Caco-2 (cell line): ENCODE results near the gene YAE1. TPM values are rescaled to one million over a fixed set of nuclear protein-coding genes. Genes with fewer than 3 reads are reported as not detected.

Experiments used
- BruUV-seq: library from RNA; stranded (reverse); fragments of 400-500 nt; replicated peaks from 2 replicates; lab custom pipeline; 2021; lab: Mats Ljungman, UMichigan
- CTCF ChIA-PET: fragments of 300-600 bp; sonication (Branson Sonifier 250); formaldehyde crosslinking; loops from one replicate; lab custom pipeline; 2022; ENCODE audit warnings: antibody characterized with exemption; lab: Charles Lee
- POLR2A ChIA-PET: fragments of 300-600 bp; sonication (Branson Sonifier 250); formaldehyde crosslinking; loops from one replicate; lab custom pipeline; 2022; ENCODE audit warnings: antibody characterized with exemption; lab: Charles Lee
- DNase-seq, 2 experiments: peaks; one replicate each; pipeline versions ENCODE4 v3.0.0 to v3.0.0-alpha.2; 2020 to 2022
- H3K27me3 ChIP-seq: replicated peaks from 2 replicates; pipeline ENCODE4 v1.6.0; 2011; ENCODE audit warnings: low read length; ENCODE audit not compliant: control insufficient read depth, insufficient read depth
- H3K36me3 ChIP-seq: 2 replicates; pipeline ENCODE4 v1.5.1; 2011; ENCODE audit warnings: low read length; ENCODE audit not compliant: control insufficient read depth, insufficient read depth
- H3K4me1 ChIP-seq: fragments of 250-450 bp; sonication (Bioruptor Pico); 2 replicates; pipeline ENCODE4 v1.5.1; 2020; ENCODE audit warnings: mild to moderate bottlenecking
- H3K4me3 ChIP-seq: 2 replicates; pipeline ENCODE4 v1.5.1; 2011; ENCODE audit warnings: low read depth, mild to moderate bottlenecking, control low read depth, low read length
- H3K9me3 ChIP-seq: fragments of 250-450 bp; sonication (Bioruptor Pico); 2 replicates; pipeline ENCODE4 v1.5.1; 2020; ENCODE audit warnings: mild to moderate bottlenecking, moderate library complexity
- H3K27ac Mint-ChIP-seq: one replicate; pipeline ENCODE4 v1.8.0; 2022; ENCODE audit warnings: mixed read lengths; ENCODE audit not compliant: unreplicated experiment
- H3K27me3 Mint-ChIP-seq: one replicate; pipeline ENCODE4 v1.8.0; 2022; ENCODE audit warnings: mixed read lengths; ENCODE audit not compliant: insufficient read depth, unreplicated experiment
- H3K36me3 Mint-ChIP-seq: one replicate; pipeline ENCODE4 v1.8.0; 2022; ENCODE audit warnings: mild to moderate bottlenecking, mixed read lengths; ENCODE audit not compliant: insufficient read depth, unreplicated experiment
- H3K4me1 Mint-ChIP-seq: one replicate; pipeline ENCODE4 v1.8.0; 2022; ENCODE audit warnings: low read depth, mixed read lengths; ENCODE audit not compliant: unreplicated experiment
- H3K4me3 Mint-ChIP-seq: one replicate; pipeline ENCODE4 v1.8.0; 2022; ENCODE audit warnings: mild to moderate bottlenecking, moderate library complexity, mixed read lengths; ENCODE audit not compliant: unreplicated experiment
- H3K9me3 Mint-ChIP-seq: one replicate; pipeline ENCODE4 v1.8.0; 2022; ENCODE audit warnings: mixed read lengths; ENCODE audit not compliant: unreplicated experiment
- intact Hi-C: fragments of 100-400 bp; cut with micrococcal nuclease; formaldehyde crosslinking; loops from one replicate; pipeline ENCODE4 v1.10.0; 2022; ENCODE audit not compliant: unreplicated experiment
- total RNA-seq: library from RNA; stranded (reverse); gene quantifications from 2 replicates; pipeline ENCODE4 v1.2.3, GENCODE V29; 2022
- TF ChIP-seq, protein P1 (sequence below), 2 experiments: fragments of 200-600 bp in 1 of 2; IDR thresholded peaks; 1 replicate in 1 of 2; 2 replicates in 1 of 2; pipeline versions ENCODE4 v1.5.1 to v1.8.0; 2011 to 2022; ENCODE audit warnings: antibody characterized with exemption in 1 of 2, control low read depth in 1 of 2, inconsistent platforms in 1 of 2, low read depth in 1 of 2, low read length in 1 of 2, mild to moderate bottlenecking in 1 of 2, moderate library complexity in 1 of 2; ENCODE audit not compliant: insufficient read depth in 1 of 2, severe bottlenecking in 1 of 2, unreplicated experiment in 1 of 2

The YAE1 gene
- total RNA-seq, 1 experiment from 2014 or later: 22.4 TPM

DNA sequence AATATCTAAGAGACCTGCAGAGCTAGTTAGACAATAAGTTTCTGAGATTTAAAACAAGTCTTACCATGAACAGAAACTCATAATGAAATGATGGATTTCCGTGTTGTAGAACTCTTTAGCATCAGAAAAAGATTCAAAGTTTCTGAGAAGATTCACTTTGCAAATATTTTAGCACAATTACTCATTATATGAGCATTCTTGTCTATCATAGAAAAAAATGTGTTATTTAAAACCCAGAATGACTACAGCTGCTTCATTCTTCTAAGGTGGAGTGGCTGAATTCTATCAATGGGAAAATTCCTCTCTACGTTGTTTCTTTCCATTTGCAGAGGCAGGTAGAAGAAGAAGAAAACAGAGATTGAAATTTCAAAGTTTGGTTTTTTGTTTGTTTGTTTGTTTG lies 36.1 kb downstream of the YAE1 start:
- TF ChIP-seq, protein P1, sequence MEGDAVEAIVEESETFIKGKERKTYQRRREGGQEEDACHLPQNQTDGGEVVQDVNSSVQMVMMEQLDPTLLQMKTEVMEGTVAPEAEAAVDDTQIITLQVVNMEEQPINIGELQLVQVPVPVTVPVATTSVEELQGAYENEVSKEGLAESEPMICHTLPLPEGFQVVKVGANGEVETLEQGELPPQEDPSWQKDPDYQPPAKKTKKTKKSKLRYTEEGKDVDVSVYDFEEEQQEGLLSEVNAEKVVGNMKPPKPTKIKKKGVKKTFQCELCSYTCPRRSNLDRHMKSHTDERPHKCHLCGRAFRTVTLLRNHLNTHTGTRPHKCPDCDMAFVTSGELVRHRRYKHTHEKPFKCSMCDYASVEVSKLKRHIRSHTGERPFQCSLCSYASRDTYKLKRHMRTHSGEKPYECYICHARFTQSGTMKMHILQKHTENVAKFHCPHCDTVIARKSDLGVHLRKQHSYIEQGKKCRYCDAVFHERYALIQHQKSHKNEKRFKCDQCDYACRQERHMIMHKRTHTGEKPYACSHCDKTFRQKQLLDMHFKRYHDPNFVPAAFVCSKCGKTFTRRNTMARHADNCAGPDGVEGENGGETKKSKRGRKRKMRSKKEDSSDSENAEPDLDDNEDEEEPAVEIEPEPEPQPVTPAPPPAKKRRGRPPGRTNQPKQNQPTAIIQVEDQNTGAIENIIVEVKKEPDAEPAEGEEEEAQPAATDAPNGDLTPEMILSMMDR (IDR thresholded peaks at IDR 0.05; ENCODE audit: insufficient read depth in 1 of 2, low read depth in 1 of 2, low read length in 1 of 2, severe bottlenecking in 1 of 2, unreplicated experiment in 1 of 2): no peak
- Mint-ChIP-seq H3K36me3 (no peaks in the 10 kb centered on the region), H3K9me3 (no peaks in the 10 kb centered on the region), H3K27me3 (no peaks in the 10 kb centered on the region), H3K4me1 (no peaks in the 10 kb centered on the region), H3K4me3 (no peak overlapping the region), H3K27ac (no peak overlapping the region)
- Histone ChIP-seq H3K9me3 (peaks cover 3% of the 10 kb centered on the region; the same call in 1 of the 2 replicates), H3K4me1 (no peaks in the 10 kb centered on the region), H3K4me3 (no peak overlapping the region), H3K27me3 (no peaks in the 10 kb centered on the region), H3K36me3 (no peaks in the 10 kb centered on the region)
- intact Hi-C loops: no loop called here
- CTCF ChIA-PET: no interaction called here
- POLR2A ChIA-PET: no interaction called here
- no peak for DNase-seq
- no TSS peak for BruUV-seq

DNA sequence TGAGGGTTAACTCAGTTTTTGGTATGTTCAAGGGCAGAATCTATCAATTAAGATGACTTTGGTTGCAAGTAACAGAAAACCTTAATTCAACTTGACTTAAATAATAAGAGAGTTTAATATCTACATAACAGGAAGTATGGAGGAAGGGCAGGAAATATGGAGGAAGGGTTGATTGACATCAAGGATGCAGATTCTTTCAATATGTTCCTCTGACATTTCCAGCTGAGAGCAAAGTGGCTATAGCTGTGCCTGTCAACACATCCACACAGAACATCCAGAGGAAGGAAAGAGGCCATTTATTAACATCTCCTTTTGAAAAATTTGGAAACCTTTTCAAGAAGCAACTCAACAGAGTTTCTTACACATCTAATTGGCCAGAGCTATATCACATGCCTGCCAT lies 37.7 kb downstream of the YAE1 start:
- Histone ChIP-seq H3K27me3 (no peaks in the 10 kb centered on the region), H3K36me3 (no peaks in the 10 kb centered on the region), H3K9me3 (peaks cover 3% of the 10 kb centered on the region; the same call in 1 of the 2 replicates), H3K4me3 (no peak overlapping the region), H3K4me1 (no peaks in the 10 kb centered on the region)
- no peaks in the 10 kb centered on the region for H3K27me3 Mint-ChIP-seq
- no peak overlapping the region for H3K4me3 Mint-ChIP-seq
- H3K36me3 Mint-ChIP-seq: no peaks in the 10 kb centered on the region
- CTCF ChIA-PET: no interaction called here
- H3K9me3 Mint-ChIP-seq: no peaks in the 10 kb centered on the region
- no peak overlapping the region for H3K27ac Mint-ChIP-seq
- intact Hi-C loops: no loop called here
- DNase-seq: no peak
- no TSS peak for BruUV-seq
- H3K4me1 Mint-ChIP-seq: peaks cover 7% of the 10 kb centered on the region
- TF ChIP-seq, protein P1 (IDR thresholded peaks at IDR 0.05; ENCODE audit: insufficient read depth in 1 of 2, low read depth in 1 of 2, low read length in 1 of 2, severe bottlenecking in 1 of 2, unreplicated experiment in 1 of 2): no peak
- POLR2A ChIA-PET: no interaction called here

DNA sequence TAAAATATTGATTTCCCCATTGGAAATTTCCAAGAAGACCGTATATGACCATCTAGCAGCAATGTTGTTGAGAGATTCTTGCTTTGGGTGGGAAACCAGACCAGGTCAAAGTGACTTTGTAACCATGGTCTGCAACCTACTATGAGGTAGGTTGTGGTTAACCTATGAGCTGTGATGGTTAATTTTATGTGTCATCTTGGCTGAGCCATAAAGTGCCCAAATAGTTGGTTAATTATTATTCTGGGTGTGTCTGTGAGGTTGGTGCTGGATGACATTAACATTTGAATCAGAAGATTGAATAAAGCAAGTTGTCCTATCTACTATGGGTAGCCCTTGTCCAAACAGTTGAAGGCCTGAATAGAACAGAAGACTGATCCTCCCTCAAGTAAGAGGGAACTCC lies 38.9 kb downstream of the YAE1 start:
- no peak overlapping the region for H3K4me3 ChIP-seq
- no peaks in the 10 kb centered on the region for H3K36me3 ChIP-seq
- H3K4me1 Mint-ChIP-seq: peaks cover 7% of the 10 kb centered on the region
- no peaks in the 10 kb centered on the region for H3K36me3 Mint-ChIP-seq
- H3K9me3 ChIP-seq: peaks cover 3% of the 10 kb centered on the region; the same call in 1 of the 2 replicates
- POLR2A ChIA-PET: no interaction called here
- CTCF ChIA-PET: no interaction called here
- H3K9me3 Mint-ChIP-seq: no peaks in the 10 kb centered on the region
- H3K27ac Mint-ChIP-seq: no peak overlapping the region
- H3K4me3 Mint-ChIP-seq: no peak overlapping the region
- no peak for DNase-seq
- no peaks in the 10 kb centered on the region for H3K27me3 Mint-ChIP-seq
- H3K4me1 ChIP-seq: no peaks in the 10 kb centered on the region
- TF ChIP-seq, protein P1 (IDR thresholded peaks at IDR 0.05; ENCODE audit: insufficient read depth in 1 of 2, low read depth in 1 of 2, low read length in 1 of 2, severe bottlenecking in 1 of 2, unreplicated experiment in 1 of 2): no peak
- no peaks in the 10 kb centered on the region; the same call in 1 of the 2 replicates for H3K27me3 ChIP-seq
- BruUV-seq: no TSS peak
- intact Hi-C loops: no loop called here
